ENCODE measurements around the gene HMCN1.

The HMCN1 gene

GRCh38 chr1:185957441-185958363 is 223.5 kb downstream of the HMCN1 start:
- in situ Hi-C loops (cut with MboI; ENCODE audit: low pct_unique_long_range_greater_than_20kb, low sequenced_read_pairs, unreplicated experiment), result no loop called here
- TF ChIP-seq CTCF (IDR thresholded peaks at IDR 0.05; ENCODE audit: extremely low read depth, insufficient read depth, missing control alignments), result no peak
- DNase-seq (ENCODE audit: low spot score), result no peak

DNA sequence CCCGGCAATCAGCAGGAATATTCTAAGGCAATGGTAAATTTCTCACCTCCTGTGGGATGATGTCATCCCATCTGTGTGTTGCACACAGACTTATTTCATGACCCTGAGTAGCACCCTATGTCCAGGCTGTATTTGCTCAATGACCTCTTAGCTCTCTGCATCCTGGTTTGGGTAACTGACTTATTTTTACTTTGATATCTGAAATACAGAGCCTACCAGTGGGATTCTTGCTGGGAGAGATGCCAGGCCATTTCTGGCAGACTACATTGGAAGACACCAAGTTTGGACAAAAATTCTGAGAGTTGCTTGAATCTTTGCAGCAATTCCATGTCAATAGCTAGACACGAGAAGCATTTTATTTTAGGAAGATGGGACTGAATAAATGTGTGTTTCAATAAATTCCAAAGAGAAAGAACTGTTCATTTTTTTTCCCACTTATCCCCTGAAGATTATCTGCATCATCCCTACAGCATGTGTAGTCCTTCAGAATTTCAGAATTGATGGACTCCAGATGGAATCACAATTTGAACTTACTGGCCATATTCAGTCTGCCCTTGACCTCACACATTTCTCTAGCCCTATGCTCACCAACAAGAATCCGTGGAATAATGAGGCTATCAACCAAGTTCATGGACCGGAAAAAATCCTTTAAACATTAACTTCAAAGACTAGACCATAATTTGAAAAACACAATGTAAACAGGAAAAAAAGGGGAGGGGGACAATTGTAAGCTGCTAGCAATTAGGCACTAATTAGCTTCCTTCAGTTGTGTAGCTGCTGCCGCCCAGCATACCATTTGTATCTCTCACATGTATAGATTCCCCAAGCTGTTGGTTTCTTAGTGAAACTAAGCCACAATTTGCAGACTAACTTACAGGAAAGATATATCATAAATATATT is 226.5 kb downstream of the HMCN1 start:
- no peak for TF ChIP-seq CTCF (IDR thresholded peaks at IDR 0.05; ENCODE audit: extremely low read depth, insufficient read depth, missing control alignments)
- DNase-seq (ENCODE audit: low spot score), result no peak
- in situ Hi-C loops (cut with MboI; ENCODE audit: low pct_unique_long_range_greater_than_20kb, low sequenced_read_pairs, unreplicated experiment), result no loop called here

DNA sequence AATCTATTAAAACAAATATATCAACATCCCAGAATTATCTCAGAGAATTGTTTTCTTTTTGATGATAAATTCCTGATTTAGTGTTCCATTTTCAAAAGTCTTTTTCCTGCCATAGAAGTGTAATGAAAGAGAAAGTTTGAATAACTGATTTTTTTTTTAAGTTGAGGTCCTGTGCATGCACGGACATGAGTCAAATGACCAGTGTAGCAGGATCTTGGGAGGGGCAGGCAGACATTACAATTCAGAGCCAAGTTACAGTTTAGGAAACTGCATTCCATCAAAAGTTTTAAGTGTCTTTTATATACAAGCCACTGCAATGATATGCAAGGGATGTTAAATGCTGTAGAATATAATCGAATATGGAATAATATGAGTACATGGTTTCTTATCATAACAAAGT is 227.5 kb downstream of the HMCN1 start:
- TF ChIP-seq CTCF (IDR thresholded peaks at IDR 0.05; ENCODE audit: extremely low read depth, insufficient read depth, missing control alignments), result no peak
- in situ Hi-C loops (cut with MboI; ENCODE audit: low pct_unique_long_range_greater_than_20kb, low sequenced_read_pairs, unreplicated experiment), result no loop called here
- no peak for DNase-seq (ENCODE audit: low spot score)

DNA sequence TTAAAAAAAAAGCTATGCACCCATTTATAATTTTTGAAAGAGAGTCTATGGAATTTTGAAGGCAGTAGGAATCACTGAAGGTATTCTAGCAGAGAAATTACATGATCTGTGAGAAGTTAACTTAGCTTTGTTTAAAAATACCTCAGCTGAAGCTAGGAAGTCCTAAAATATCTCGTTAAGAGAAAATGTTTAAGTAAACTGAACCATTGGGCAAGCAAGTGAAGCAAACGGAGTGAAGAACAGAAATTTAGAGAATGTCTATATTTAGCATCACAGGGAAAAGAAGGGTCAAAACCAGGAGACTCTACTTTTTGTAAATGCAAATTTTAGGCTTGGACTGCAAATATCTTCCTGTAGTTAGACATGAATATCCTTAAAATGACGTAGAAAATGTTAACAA is 230.8 kb downstream of the HMCN1 start:
- no peak for TF ChIP-seq CTCF (IDR thresholded peaks at IDR 0.05; ENCODE audit: extremely low read depth, insufficient read depth, missing control alignments)
- no peak for DNase-seq (ENCODE audit: low spot score)
- in situ Hi-C loops (cut with MboI; ENCODE audit: low pct_unique_long_range_greater_than_20kb, low sequenced_read_pairs, unreplicated experiment), result no loop called here

GRCh38 chr1:185965870-185966269 is 231.7 kb downstream of the HMCN1 start:
- no peak for TF ChIP-seq CTCF (IDR thresholded peaks at IDR 0.05; ENCODE audit: extremely low read depth, insufficient read depth, missing control alignments)
- in situ Hi-C loops (cut with MboI; ENCODE audit: low pct_unique_long_range_greater_than_20kb, low sequenced_read_pairs, unreplicated experiment), result no loop called here

DNA sequence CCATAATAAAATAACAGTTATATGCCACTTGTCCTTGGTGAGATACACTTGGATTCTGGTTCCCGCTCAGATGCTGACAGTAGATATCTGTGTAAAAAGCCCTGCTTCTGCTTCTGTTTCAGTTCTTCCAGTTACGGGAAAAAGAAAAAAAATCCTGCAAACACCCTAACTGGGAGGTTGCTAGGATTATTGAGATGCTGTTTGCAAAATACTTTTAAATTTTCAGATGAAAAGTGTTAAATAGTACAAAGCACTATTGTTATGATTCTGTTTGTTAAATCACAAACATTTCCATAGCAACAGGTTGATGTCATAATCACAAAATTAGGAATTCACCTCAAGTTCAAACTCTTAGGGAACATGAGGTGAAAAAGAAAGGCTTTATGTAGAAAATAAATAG is 232.3 kb downstream of the HMCN1 start:
- DNase-seq (ENCODE audit: low spot score), result no peak
- in situ Hi-C loops (cut with MboI; ENCODE audit: low pct_unique_long_range_greater_than_20kb, low sequenced_read_pairs, unreplicated experiment), result no loop called here
- no peak for TF ChIP-seq CTCF (IDR thresholded peaks at IDR 0.05; ENCODE audit: extremely low read depth, insufficient read depth, missing control alignments)

More at GRCh38 chr1:185965870-185966269, 231.7 kb downstream of the HMCN1 start:
- no peak for DNase-seq (ENCODE audit: low spot score)

Measured in GM13977 (cell line).